HEK293 (cell line): ENCODE results near the gene LBH.

Experiments used
- CTCF ChIA-PET: fragments of 350-600 bp; formaldehyde crosslinking; extraction: SDS; loops from one replicate; lab custom pipeline; 2021; ENCODE audit warnings: antibody characterized with exemption; lab: Yijun Ruan, JAX
- POLR2A ChIA-PET: fragments of 300-600 bp; formaldehyde crosslinking; extraction: SDS; loops from one replicate; lab custom pipeline; 2020; ENCODE audit warnings: antibody characterized with exemption, inconsistent platforms; lab: Yijun Ruan, JAX
- H3K27ac ChIP-seq: fragments of 200-500 bp; sonication (Bioruptor generic); 2 replicates; pipeline ENCODE4 v1.5.1; 2014; ENCODE audit warnings: low read depth, low read length, control low read depth, inconsistent platforms; ENCODE audit errors: extremely low read depth
- H3K36me3 ChIP-seq, 2 experiments: fragments of 200-500 bp in 1 of 2; sonication (Bioruptor generic) in 1 of 2; 1 replicate in 1 of 2; 2 replicates in 1 of 2; pipeline ENCODE4 v1.5.1; 2014 to 2017; ENCODE audit warnings: inconsistent platforms in 2 of 2, low read length in 2 of 2; ENCODE audit not compliant: control insufficient read depth in 2 of 2, insufficient read depth in 1 of 2
- H3K4me1 ChIP-seq: fragments of 200-500 bp; sonication (Bioruptor generic); 2 replicates; pipeline ENCODE4 v1.5.1; 2014; ENCODE audit warnings: mild to moderate bottlenecking, low read length, inconsistent platforms; ENCODE audit not compliant: control insufficient read depth, insufficient read depth
- H3K4me3 ChIP-seq: 2 replicates; pipeline ENCODE4 v1.5.1; 2011; ENCODE audit warnings: low read depth, mild to moderate bottlenecking, control low read depth, low read length, moderate library complexity
- H3K9me3 ChIP-seq: fragments of 200-500 bp; sonication (Bioruptor generic); 2 replicates; pipeline ENCODE4 v1.5.1; 2014; ENCODE audit warnings: low read depth, low read length, inconsistent platforms; ENCODE audit not compliant: control insufficient read depth, insufficient read depth
- HOXD13 ChIP-seq: sonication (generic); formaldehyde crosslinking; IDR thresholded peaks from 2 replicates; pipeline ENCODE4 v1.8.0; 2022; ENCODE audit warnings: missing genetic modification reagents, borderline replicate concordance
- MZF1 ChIP-seq: fragments of 450-650 bp; formaldehyde crosslinking; IDR thresholded peaks from 2 replicates; pipeline ENCODE4 v1.5.1; 2017; ENCODE audit warnings: missing biosample characterization, missing genetic modification characterization, borderline replicate concordance
- WT1 ChIP-seq: fragments of 450-650 bp; formaldehyde crosslinking; IDR thresholded peaks from 2 replicates; pipeline ENCODE4 v1.5.1; 2016; ENCODE audit warnings: missing biosample characterization, missing genetic modification characterization
- ZIC2 ChIP-seq: fragments of 450-650 bp; formaldehyde crosslinking; IDR thresholded peaks from 2 replicates; pipeline ENCODE4 v1.5.1; 2016; ENCODE audit warnings: missing biosample characterization, missing genetic modification characterization
- ZNF133 ChIP-seq: fragments of 450-650 bp; formaldehyde crosslinking; IDR thresholded peaks from 2 replicates; pipeline ENCODE4 v1.5.1; 2016; ENCODE audit warnings: missing biosample characterization, missing genetic modification characterization
- ZNF138 ChIP-seq: fragments of 450-650 bp; formaldehyde crosslinking; IDR thresholded peaks from 2 replicates; pipeline ENCODE4 v1.5.1; 2016; ENCODE audit warnings: missing biosample characterization, missing genetic modification characterization, borderline replicate concordance
- ZNF311 ChIP-seq: fragments of 450-650 bp; formaldehyde crosslinking; IDR thresholded peaks from 2 replicates; pipeline ENCODE4 v1.5.1; 2017; ENCODE audit warnings: missing biosample characterization, missing genetic modification characterization, borderline replicate concordance
- ZNF404 ChIP-seq: fragments of 450-650 bp; formaldehyde crosslinking; IDR thresholded peaks from 2 replicates; pipeline ENCODE4 v1.5.1; 2017; ENCODE audit warnings: missing biosample characterization, missing genetic modification characterization
- ZNF549 ChIP-seq: fragments of 450-650 bp; IDR thresholded peaks from 2 replicates; pipeline ENCODE4 v1.5.1; 2018; ENCODE audit warnings: missing biosample characterization, missing genetic modification characterization, mild to moderate bottlenecking, inconsistent platforms, moderate library complexity
- ZNF776 ChIP-seq: fragments of 450-650 bp; formaldehyde crosslinking; IDR thresholded peaks from 2 replicates; pipeline ENCODE4 v1.5.0; 2017; ENCODE audit warnings: missing biosample characterization, missing genetic modification characterization, borderline replicate concordance
- ZNF791 ChIP-seq: fragments of 450-650 bp; formaldehyde crosslinking; IDR thresholded peaks from 2 replicates; pipeline ENCODE4 v1.5.1; 2016; ENCODE audit warnings: missing biosample characterization, missing genetic modification characterization
- TF ChIP-seq, protein P1 (sequence below): fragments of 450-650 bp; formaldehyde crosslinking; IDR thresholded peaks from 2 replicates; pipeline ENCODE4 v1.5.1; 2016; ENCODE audit warnings: missing biosample characterization, missing genetic modification characterization
- TF ChIP-seq, protein P2 (sequence below): fragments of 450-650 bp; formaldehyde crosslinking; IDR thresholded peaks from 2 replicates; pipeline ENCODE4 v1.5.1; 2016; ENCODE audit warnings: missing biosample characterization, missing genetic modification characterization
- TF ChIP-seq, protein P3 (sequence below): fragments of 450-650 bp; formaldehyde crosslinking; IDR thresholded peaks from 2 replicates; pipeline ENCODE4 v1.5.1; 2017; ENCODE audit warnings: missing biosample characterization, missing genetic modification characterization
- TF ChIP-seq, protein P4 (sequence below): fragments of 450-650 bp; formaldehyde crosslinking; IDR thresholded peaks from 2 replicates; pipeline ENCODE4 v1.5.1; 2016; ENCODE audit warnings: missing biosample characterization, missing genetic modification characterization, borderline replicate concordance
- TF ChIP-seq, protein P5 (sequence below): fragments of 450-650 bp; formaldehyde crosslinking; IDR thresholded peaks from 2 replicates; pipeline ENCODE4 v1.5.1; 2016; ENCODE audit warnings: missing biosample characterization, missing genetic modification characterization

Gene LBH

DNA sequence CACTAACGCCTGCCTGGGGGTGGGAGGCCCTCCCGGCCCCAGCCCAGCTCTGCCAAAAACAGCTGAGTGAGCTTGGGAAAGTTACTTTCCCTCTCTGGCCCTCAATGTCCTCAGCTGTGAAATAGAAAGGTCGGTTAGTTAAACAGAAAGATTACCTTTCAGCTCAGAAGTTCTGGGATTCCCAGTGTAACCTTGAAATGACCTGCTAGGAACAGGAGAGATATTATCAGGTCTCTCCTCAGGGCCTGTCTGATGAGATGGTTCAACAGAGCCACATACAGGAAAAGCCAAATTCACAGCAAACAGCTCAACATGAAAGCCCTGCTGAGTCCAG is 68.8 kb downstream of the LBH start:
- Histone ChIP-seq H3K9me3 (no peaks in the 10 kb centered on the region), H3K36me3 (no peaks in the 10 kb centered on the region), H3K27ac (no peak overlapping the region), H3K4me3 (no peak overlapping the region), H3K4me1 (no peaks in the 10 kb centered on the region; the same call in 1 of the 2 replicates)
- CTCF ChIA-PET: interaction anchor here (0.7 to 1.0 kb wide), 3 partner anchors 62 to 135 kb away, joined by 3 to 4 read pairs (median 3); no protein-coding TSS in a partner anchor
- POLR2A ChIA-PET: no interaction called here
- TF ChIP-seq, protein P1, sequence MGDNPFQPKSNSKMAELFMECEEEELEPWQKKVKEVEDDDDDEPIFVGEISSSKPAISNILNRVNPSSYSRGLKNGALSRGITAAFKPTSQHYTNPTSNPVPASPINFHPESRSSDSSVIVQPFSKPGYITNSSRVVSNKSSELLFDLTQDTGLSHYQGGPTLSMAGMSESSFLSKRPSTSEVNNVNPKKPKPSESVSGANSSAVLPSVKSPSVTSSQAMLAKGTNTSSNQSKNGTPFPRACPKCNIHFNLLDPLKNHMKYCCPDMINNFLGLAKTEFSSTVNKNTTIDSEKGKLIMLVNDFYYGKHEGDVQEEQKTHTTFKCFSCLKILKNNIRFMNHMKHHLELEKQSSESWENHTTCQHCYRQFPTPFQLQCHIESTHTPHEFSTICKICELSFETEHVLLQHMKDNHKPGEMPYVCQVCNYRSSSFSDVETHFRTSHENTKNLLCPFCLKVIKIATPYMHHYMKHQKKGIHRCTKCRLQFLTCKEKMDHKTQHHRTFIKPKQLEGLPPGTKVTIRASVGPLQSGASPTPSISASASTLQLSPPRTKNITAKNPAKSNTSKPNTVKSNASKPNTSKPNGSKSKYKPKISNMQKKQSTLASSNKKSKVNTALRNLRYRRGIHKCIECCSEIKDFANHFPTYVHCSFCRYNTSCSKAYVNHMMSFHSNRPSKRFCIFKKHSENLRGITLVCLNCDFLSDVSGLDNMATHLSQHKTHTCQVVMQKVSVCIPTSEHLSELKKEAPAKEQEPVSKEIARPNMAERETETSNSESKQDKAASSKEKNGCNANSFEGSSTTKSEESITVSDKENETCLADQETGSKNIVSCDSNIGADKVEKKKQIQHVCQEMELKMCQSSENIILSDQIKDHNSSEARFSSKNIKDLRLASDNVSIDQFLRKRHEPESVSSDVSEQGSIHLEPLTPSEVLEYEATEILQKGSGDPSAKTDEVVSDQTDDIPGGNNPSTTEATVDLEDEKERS (tag by site-specific recombination): no peak
- TF ChIP-seq ZNF404 (tag by site-specific recombination) (no peak), WT1 (tag by site-specific recombination) (no peak), HOXD13 (no peak), MZF1 (tag by site-specific recombination) (no peak), ZNF138 (tag by site-specific recombination) (no peak), ZNF791 (tag by site-specific recombination) (no peak), ZNF776 (no peak), ZIC2 (tag by site-specific recombination) (no peak), ZNF549 (tag by site-specific recombination) (no peak), ZNF311 (tag by site-specific recombination) (no peak), ZNF133 (tag by site-specific recombination) (no peak)
- TF ChIP-seq, protein P2, sequence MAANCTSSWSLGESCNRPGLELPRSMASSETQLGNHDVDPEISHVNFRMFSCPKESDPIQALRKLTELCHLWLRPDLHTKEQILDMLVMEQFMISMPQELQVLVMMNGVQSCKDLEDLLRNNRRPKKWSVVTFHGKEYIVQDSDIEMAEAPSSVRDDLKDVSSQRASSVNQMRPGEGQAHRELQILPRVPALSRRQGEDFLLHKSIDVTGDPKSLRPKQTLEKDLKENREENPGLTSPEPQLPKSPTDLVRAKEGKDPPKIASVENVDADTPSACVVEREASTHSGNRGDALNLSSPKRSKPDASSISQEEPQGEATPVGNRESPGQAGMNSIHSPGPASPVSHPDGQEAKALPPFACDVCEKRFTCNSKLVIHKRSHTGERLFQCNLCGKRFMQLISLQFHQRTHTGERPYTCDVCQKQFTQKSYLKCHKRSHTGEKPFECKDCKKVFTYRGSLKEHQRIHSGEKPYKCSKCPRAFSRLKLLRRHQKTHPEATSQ: no peak
- TF ChIP-seq, protein P3, sequence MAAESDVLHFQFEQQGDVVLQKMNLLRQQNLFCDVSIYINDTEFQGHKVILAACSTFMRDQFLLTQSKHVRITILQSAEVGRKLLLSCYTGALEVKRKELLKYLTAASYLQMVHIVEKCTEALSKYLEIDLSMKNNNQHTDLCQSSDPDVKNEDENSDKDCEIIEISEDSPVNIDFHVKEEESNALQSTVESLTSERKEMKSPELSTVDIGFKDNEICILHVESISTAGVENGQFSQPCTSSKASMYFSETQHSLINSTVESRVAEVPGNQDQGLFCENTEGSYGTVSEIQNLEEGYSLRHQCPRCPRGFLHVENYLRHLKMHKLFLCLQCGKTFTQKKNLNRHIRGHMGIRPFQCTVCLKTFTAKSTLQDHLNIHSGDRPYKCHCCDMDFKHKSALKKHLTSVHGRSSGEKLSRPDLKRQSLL: no peak
- TF ChIP-seq, protein P4, sequence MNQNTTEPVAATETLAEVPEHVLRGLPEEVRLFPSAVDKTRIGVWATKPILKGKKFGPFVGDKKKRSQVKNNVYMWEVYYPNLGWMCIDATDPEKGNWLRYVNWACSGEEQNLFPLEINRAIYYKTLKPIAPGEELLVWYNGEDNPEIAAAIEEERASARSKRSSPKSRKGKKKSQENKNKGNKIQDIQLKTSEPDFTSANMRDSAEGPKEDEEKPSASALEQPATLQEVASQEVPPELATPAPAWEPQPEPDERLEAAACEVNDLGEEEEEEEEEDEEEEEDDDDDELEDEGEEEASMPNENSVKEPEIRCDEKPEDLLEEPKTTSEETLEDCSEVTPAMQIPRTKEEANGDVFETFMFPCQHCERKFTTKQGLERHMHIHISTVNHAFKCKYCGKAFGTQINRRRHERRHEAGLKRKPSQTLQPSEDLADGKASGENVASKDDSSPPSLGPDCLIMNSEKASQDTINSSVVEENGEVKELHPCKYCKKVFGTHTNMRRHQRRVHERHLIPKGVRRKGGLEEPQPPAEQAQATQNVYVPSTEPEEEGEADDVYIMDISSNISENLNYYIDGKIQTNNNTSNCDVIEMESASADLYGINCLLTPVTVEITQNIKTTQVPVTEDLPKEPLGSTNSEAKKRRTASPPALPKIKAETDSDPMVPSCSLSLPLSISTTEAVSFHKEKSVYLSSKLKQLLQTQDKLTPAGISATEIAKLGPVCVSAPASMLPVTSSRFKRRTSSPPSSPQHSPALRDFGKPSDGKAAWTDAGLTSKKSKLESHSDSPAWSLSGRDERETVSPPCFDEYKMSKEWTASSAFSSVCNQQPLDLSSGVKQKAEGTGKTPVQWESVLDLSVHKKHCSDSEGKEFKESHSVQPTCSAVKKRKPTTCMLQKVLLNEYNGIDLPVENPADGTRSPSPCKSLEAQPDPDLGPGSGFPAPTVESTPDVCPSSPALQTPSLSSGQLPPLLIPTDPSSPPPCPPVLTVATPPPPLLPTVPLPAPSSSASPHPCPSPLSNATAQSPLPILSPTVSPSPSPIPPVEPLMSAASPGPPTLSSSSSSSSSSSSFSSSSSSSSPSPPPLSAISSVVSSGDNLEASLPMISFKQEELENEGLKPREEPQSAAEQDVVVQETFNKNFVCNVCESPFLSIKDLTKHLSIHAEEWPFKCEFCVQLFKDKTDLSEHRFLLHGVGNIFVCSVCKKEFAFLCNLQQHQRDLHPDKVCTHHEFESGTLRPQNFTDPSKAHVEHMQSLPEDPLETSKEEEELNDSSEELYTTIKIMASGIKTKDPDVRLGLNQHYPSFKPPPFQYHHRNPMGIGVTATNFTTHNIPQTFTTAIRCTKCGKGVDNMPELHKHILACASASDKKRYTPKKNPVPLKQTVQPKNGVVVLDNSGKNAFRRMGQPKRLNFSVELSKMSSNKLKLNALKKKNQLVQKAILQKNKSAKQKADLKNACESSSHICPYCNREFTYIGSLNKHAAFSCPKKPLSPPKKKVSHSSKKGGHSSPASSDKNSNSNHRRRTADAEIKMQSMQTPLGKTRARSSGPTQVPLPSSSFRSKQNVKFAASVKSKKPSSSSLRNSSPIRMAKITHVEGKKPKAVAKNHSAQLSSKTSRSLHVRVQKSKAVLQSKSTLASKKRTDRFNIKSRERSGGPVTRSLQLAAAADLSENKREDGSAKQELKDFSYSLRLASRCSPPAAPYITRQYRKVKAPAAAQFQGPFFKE (tag by site-specific recombination): no peak
- TF ChIP-seq, protein P5, sequence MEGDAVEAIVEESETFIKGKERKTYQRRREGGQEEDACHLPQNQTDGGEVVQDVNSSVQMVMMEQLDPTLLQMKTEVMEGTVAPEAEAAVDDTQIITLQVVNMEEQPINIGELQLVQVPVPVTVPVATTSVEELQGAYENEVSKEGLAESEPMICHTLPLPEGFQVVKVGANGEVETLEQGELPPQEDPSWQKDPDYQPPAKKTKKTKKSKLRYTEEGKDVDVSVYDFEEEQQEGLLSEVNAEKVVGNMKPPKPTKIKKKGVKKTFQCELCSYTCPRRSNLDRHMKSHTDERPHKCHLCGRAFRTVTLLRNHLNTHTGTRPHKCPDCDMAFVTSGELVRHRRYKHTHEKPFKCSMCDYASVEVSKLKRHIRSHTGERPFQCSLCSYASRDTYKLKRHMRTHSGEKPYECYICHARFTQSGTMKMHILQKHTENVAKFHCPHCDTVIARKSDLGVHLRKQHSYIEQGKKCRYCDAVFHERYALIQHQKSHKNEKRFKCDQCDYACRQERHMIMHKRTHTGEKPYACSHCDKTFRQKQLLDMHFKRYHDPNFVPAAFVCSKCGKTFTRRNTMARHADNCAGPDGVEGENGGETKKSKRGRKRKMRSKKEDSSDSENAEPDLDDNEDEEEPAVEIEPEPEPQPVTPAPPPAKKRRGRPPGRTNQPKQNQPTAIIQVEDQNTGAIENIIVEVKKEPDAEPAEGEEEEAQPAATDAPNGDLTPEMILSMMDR: no peak
